Ishikawa (cell line): ENCODE data around the gene BEST4.

Experiments
- CEBPB ChIP-seq: IDR thresholded peaks from 2 replicates; pipeline ENCODE4 v1.6.1; 2012
- CREB1 ChIP-seq: IDR thresholded peaks from 2 replicates; pipeline ENCODE4 v1.6.1; 2012; ENCODE audit warnings: low read depth
- EGR1 ChIP-seq: IDR thresholded peaks from 2 replicates; pipeline ENCODE4 v1.6.1; 2012
- EP300 ChIP-seq: IDR thresholded peaks from 2 replicates; pipeline ENCODE4 v1.6.1; 2012; ENCODE audit warnings: borderline replicate concordance
- FOXM1 ChIP-seq: IDR thresholded peaks from 2 replicates; pipeline ENCODE4 v1.6.1; 2012; ENCODE audit warnings: low read depth, borderline replicate concordance
- MAX ChIP-seq: IDR thresholded peaks from 2 replicates; pipeline ENCODE4 v1.6.1; 2012
- NFIC ChIP-seq: IDR thresholded peaks from 2 replicates; pipeline ENCODE4 v1.6.1; 2012
- RAD21 ChIP-seq: IDR thresholded peaks from 2 replicates; pipeline ENCODE4 v1.6.1; 2012; ENCODE audit warnings: low read depth
- REST ChIP-seq: IDR thresholded peaks from 2 replicates; pipeline ENCODE4 v1.6.1; 2012; ENCODE audit warnings: low read depth, mild to moderate bottlenecking
- TAF1 ChIP-seq: IDR thresholded peaks from 2 replicates; pipeline ENCODE4 v1.6.1; 2012; ENCODE audit warnings: low read depth, mild to moderate bottlenecking
- TEAD4 ChIP-seq: IDR thresholded peaks from 2 replicates; pipeline ENCODE4 v1.6.1; 2012
- USF1 ChIP-seq: IDR thresholded peaks from 2 replicates; pipeline ENCODE4 v1.6.1; 2012
- YY1 ChIP-seq: IDR thresholded peaks from 2 replicates; pipeline ENCODE4 v1.6.1; 2012; ENCODE audit warnings: low read depth
- ZBTB7A ChIP-seq: IDR thresholded peaks from 2 replicates; pipeline ENCODE4 v1.6.1; 2012; ENCODE audit warnings: low read depth

GRCh38 chr1:44785501-44786137 lies 2.4 kb downstream of the BEST4 start:
- TF ChIP-seq MAX (no peak), REST (no peak), CREB1 (no peak), CEBPB (no peak), EP300 (no peak), TEAD4 (no peak), FOXM1 (no peak), YY1 (no peak), TAF1 (no peak), RAD21 (no peak), NFIC (no peak), ZBTB7A (no peak), USF1 (no peak), EGR1 (no peak)
